NCI-H446 (cell line): ENCODE measurements around the gene VAMP1.
A peak's percentile ranks its signal among the peaks of the same experiment; 100 is the strongest.
"Not testable (repeated sequence)": the region's sequence is repeated elsewhere in the genome, so short reads cannot be mapped to it uniquely, and the experiment has no call there.

Experiments
- DNase-seq, 2 experiments: peaks; one replicate each; lab custom pipeline; 2025; lab: John Stamatoyannopoulos, UW

The VAMP1 gene

GRCh38 chr12:6470375-6471163 lies at the start of gene VAMP1:
TSS of gene VAMP1 (minus strand) at chr12:6470677. CDS start at chr12:6470531, 146 bp downstream.
- DNase-seq = peak; percentile 96 to 98

GRCh38 chr12:6520186-6520585 lies 49.7 kb upstream of the VAMP1 start:
- DNase-seq = no peak

GRCh38 chr12:6508087-6508486 lies 37.6 kb upstream of the VAMP1 start:
- no peak for DNase-seq

GRCh38 chr12:6507102-6507998 lies 36.9 kb upstream of the VAMP1 start:
- no peak for DNase-seq

GRCh38 chr12:6500466-6500865 lies 30.0 kb upstream of the VAMP1 start:
- no peak for DNase-seq

GRCh38 chr12:6497291-6497690 lies 26.8 kb upstream of the VAMP1 start:
- not testable (repeated sequence) for DNase-seq

- DNase-seq = no peak
These were observed 24.5 kb upstream of the VAMP1 start for GRCh38 chr12:6494968-6495367.

GRCh38 chr12:6494258-6494743 lies 23.8 kb upstream of the VAMP1 start:
- peak in 1 of 2 experiments; percentile 36 for DNase-seq

GRCh38 chr12:6493497-6494257 lies 23.2 kb upstream of the VAMP1 start, which contains the start of gene NCAPD2:
TSS of gene NCAPD2 (plus strand) at chr12:6494102. CDS start at chr12:6495099, 997 bp downstream.
- DNase-seq = peak; percentile 94 to 98

GRCh38 chr12:6492838-6493496 lies 22.5 kb upstream of the VAMP1 start, which contains the start of gene MRPL51:
TSS of gene MRPL51 (minus strand) at chr12:6493262. CDS start at chr12:6493136, 126 bp downstream.
- peak; percentile 90 to 98 for DNase-seq

GRCh38 chr12:6490673-6491072 lies 20.2 kb upstream of the VAMP1 start:
- DNase-seq = not testable (repeated sequence)

GRCh38 chr12:6489449-6489848 lies 19.0 kb upstream of the VAMP1 start:
- no peak for DNase-seq

- DNase-seq = no peak
These were observed 17.8 kb upstream of the VAMP1 start for GRCh38 chr12:6488240-6488639.

GRCh38 chr12:6478416-6478815 lies 7.9 kb upstream of the VAMP1 start:
- no peak for DNase-seq

GRCh38 chr12:6477601-6478377 lies 7.3 kb upstream of the VAMP1 start:
- DNase-seq = not testable (repeated sequence)

GRCh38 chr12:6476489-6476888 lies 6.0 kb upstream of the VAMP1 start:
- no peak for DNase-seq

- DNase-seq = not testable (repeated sequence)
These were observed 4.9 kb upstream of the VAMP1 start for GRCh38 chr12:6475233-6475975.

GRCh38 chr12:6472491-6472890 lies 2.0 kb upstream of the VAMP1 start:
- DNase-seq = no peak

- DNase-seq = no peak
These were observed 1.5 kb upstream of the VAMP1 start for GRCh38 chr12:6471989-6472360.
